NCI-H2227 treated with DMSO at 0.1 percent for 48 hours (cell line): Measurements from ENCODE around the gene CDCA7L.
A peak's percentile ranks its signal among the peaks of the same experiment; 100 is the strongest.
"Not testable (repeated sequence)": the region's sequence is repeated elsewhere in the genome, so short reads cannot be mapped to it uniquely, and the experiment has no call there.

Experiments used
- DNase-seq: peaks from one replicate; lab custom pipeline; 2025; lab: John Stamatoyannopoulos, UW

Gene CDCA7L

GRCh38 chr7:21910253-21910652 is 35.4 kb downstream of the CDCA7L start:
- no peak for DNase-seq

DNA sequence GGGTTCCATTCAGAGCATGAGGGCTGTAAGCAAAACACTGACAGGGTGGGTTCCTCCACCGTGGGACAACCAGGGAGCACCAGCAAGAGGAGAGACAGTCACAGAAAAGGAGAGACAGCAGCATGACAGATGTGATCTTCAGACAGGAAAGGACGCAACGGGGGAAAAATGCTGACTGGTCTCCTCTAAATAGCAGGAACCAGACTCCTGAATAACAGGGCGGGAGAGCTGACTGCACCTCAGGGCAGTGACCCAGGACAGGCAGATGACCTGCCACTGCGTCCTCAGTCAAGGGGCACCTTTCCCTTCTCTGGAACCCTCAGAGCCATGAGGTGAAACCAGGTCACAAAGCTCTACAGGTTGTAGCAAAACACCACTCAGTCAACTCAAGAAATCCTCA is 37.0 kb downstream of the CDCA7L start:
- DNase-seq, result no peak

DNA sequence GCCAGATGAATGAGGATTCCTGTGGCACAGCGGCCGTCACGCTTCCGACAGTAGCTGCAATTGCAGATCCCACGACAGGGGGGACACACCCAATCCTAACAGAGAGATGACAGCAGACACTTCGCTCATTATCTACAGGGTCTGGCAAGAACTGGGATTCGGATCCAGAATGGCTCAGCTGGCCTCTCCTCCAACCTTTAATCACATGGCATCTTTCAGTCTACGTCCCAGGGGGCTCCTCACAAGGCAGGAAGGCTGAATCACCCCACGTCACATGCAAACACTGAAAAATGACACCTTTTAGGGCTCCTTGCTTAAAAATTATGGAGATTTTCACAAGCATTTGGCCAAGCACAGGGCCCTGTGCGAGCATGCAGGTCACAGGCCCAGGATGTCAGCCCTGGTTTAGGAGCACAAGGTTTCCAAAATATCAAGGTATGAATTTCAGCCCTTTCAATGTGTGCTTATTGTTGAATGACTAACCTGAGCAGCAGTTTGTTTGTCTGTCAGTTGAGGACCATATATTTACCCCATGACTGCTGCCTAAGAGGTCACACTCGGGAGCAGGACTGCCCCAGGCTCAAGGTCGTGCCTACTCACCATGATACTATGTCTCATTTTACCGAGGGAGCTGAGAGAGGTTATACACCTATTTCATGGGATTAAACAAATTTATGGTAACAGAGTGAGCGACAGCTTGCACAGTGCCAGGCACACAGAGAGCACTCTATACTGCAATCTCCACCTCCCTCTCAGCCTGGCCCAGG is 42.5 kb downstream of the CDCA7L start:
- no peak for DNase-seq

DNA sequence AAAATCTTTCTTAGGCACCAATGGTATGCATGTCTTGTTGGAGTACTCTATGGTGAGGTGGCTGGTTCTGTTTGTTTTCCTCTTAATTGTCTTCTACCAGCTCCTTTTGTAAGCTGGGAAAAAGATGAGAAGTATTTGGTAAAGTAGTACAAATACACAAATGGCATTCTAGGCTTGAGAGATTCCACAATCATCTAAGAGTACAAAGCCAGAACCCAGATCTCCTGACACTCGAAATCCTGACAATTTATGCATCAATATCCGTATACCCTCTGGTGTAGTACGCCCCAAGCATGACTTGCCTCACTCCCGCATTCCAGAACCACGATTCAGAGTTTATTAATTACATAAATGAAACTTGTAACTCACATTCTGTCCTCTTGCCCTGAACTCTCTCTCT is 43.5 kb downstream of the CDCA7L start:
- no peak for DNase-seq

- no peak for DNase-seq
These were observed 47.3 kb downstream of the CDCA7L start for GRCh38 chr7:21898265-21898930.

DNA sequence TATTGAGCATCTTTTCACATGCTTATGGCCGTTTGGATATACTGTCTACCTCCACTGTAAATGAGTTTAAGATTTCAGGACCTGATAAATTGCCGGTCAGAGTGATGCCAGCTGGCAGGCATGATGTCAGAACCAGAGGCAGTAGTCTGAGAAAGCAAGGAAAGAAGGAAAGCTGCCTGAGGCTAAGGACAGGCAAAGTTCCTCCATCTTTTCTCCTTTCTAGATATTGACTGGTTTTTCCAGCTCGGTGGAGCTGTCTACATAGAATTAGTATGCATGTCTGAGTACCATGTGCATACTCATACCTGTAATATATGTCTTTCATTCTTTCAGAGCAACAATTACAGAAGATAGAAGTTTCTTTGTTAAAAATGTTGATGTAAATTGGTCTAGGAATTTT is 52.3 kb downstream of the CDCA7L start:
- DNase-seq, result no peak

- no peak for DNase-seq
These were observed 54.4 kb downstream of the CDCA7L start for GRCh38 chr7:21891291-21891690.

GRCh38 chr7:21887779-21888178 is 57.9 kb downstream of the CDCA7L start:
- no peak for DNase-seq

- no peak for DNase-seq
These were observed 58.3 kb downstream of the CDCA7L start for GRCh38 chr7:21887353-21887752.

DNA sequence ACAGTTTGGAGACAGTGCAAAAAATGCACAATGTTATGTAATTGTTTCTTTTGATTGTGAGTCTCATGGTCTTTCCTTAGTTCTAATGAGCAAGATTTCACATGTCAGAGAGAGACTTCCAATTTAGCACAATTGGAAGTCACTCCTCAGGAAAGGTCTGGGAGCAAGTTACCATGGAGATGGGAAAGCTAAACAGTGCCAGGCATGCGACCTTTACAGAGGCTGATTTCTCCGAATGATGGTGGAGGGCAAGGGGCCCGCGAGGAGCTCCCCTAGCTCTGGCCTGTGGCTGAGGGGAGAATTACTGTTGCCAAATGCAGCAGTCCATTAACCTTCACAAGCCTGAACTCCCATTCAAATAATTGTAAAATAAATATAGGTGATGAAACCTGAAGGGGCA is 59.3 kb downstream of the CDCA7L start:
- DNase-seq, result peak; percentile 48

GRCh38 chr7:21884496-21884895 is 61.2 kb downstream of the CDCA7L start:
- no peak for DNase-seq

DNA sequence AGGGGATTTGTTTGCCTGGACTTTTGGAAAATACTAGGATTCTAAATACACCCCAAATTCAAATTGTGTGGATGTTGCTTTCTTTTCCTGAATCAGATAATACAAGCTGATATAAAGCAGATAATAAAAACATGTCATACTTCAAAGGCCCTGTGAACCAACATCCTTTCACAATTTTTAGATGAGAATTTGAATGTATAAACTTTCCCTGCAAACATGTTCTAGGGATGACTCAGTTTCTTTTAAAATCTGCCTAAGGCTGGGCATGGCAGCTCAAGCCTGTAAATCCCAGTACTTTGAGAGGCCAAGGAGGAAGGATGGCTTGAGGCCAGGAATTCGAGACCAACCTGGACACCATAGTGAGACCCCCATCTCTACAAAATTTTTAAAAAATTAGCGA is 62.2 kb downstream of the CDCA7L start:
- not testable (repeated sequence) for DNase-seq

DNA sequence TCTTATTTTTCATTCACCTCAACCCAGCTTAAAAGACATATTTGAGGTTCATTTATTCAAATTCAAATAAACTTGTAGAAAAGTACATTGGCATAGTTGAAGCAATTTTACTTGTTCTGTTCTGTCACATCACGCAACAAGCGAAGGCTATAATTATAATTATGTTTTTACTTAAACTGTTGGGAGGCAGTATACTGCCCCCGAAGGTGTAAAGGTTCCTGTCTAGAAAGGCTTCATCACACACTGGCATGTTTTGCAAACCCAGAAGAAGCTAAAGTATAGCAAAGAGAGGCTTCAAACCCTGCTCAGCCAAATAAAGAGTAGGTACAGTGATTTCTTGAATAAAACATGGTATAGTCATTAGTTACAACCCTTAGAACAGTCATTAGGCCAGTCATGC is 62.6 kb downstream of the CDCA7L start:
- DNase-seq, result no peak

DNA sequence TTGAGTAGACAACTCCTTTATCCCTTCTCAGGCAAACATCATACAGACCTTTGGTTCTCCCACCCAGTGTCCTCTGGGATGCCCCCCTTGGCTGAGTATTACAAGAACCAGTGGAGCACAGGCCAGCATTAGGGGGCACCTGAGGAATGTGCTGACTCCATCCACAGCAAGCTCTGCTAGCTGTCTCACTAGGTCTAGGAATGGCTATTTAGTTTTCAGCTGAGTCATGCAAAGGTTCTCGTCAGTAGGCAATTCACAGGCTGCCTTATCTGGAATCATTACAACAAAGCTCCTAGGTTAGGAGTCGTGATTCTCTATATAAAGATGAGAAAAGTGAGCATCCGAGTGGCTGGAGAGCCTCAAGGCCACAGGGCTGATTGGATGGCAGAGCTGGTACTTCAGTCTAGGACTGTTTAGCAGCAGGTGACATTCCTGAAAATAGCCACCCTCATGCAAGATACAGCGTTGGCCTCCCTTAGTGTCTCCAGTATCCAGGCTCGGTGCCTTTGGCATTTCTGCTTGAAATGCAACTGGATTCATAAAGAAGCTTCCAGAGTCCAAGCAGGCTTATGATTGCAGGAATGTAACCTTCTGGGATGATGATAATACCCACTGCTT is 75.8 kb downstream of the CDCA7L start:
- DNase-seq, result no peak

GRCh38 chr7:21868576-21868850 is 77.2 kb downstream of the CDCA7L start:
- DNase-seq, result no peak

DNA sequence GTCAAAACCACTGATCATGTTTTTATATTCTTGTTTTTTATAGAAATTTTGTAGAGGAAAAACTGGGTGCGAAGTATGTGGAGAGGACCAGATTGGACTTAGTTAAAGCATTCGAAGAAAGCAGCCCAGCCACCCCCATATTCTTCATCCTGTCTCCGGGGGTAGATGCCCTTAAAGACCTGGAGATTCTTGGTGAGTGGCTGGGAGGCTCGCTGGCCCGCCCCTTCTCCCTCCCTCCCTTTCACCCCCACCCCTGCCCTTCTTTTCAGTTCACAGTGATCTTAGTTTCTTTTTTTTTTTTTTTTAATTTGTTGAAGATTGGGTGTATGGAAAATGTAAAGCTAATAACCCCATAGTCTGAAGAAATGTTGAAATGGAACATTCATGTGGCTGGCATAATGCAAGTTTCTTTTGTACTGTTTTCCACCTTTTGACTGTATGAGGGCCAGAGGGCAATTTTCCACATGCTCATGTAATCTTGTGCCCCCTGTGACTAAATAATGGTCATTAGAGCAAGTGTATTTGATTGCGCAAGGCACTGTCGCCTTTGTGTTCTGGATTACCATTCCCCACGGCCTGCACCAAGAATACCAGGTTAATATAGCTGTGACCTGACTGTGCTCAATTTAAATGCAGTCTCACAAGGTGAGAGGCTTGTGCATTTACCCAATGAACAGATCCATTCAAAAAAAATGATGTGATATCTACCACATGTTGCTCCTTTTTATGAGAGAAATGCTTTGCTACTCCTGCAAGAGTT is 77.7 kb downstream of the CDCA7L start:
- DNase-seq, result peak; percentile 44

DNA sequence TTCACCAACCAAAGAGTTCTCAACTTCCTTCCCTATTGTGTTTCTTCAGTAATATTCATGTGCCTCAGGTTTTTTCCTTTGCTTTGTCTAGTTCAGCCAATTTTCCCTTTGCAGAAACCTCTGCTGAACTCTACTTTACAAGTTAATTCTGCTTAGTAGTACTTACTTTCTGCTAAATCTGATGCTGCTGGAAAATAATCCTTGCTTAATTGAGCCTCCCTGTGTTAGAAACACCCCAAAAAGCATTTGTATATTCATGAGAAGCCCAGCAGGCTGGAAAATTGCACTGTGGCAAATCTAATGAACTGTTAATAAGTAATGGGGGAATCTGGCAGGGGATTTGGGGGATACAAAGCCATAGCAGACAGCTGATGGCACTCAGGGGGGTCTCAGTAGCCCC is 78.5 kb downstream of the CDCA7L start:
- DNase-seq, result no peak

DNA sequence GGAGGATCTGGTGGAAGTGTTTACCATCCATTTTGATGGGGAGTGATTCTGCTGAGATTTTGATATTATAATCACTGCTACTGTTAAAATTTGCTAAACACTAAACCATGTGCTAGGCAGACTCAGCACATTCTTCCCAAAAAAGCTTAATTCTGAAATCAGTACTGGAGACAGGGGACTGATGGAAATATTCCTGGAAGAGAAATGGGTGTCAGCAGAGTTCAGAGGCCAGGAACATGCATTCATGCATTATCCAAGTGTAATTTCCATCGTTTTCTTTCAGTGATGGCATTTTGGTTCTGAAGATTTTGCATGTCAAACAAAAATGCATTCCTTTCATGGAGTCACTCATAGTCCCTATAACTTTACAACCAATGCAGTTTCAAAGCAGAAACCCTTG is 79.0 kb downstream of the CDCA7L start:
- no peak for DNase-seq

DNA sequence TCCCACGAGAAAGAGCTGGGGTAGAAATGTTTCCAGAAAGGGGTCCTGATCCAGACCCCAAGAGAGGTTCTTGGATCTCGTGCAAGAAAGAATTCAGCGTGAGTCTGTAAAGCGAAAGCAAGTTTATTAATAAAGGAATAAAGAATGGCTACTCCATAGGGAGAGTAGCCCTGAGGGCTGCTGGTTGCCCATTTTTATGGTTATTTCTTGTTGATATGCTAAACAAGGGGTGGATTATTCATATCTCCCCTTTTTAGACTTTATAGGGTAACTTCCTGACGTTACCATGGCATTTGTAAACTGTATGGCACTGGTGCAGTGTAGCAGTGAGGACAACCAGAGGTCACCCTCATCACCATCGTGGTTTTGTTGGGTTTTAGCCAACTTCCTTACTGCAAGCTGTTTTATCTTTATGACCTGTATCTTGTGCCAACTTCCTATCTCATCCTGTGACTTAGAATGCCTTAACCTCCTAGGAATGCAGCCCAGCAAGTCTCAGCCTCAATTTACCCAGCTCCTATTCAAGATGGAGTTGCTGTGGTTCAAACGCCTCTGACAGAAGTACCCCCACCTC is 80.0 kb downstream of the CDCA7L start:
- DNase-seq, result not testable (repeated sequence)

GRCh38 chr7:21851559-21851967 is 94.1 kb downstream of the CDCA7L start:
- DNase-seq, result no peak
